A549 (cell line): ENCODE results near the gene SPATA31E1. TPM values are rescaled to one million over a fixed set of nuclear protein-coding genes. Genes with fewer than 3 reads are reported as not detected.
A peak's percentile ranks its signal among the peaks of the same experiment; 100 is the strongest.
"Not testable (repeated sequence)": the region's sequence is repeated elsewhere in the genome, so short reads cannot be mapped to it uniquely, and the experiment has no call there.

ENCODE experiments used
- ATAC-seq, 2 experiments: fragments of 200-7000 bp in 1 of 2; fragments of >200 bp in 1 of 2; cut with Nextera tagmentation in 1 of 2; cut with Tn5 transposase in 1 of 2; 3 replicates each; pipeline versions ENCODE4 v1.8.0 to v1.9.1; 2018 to 2020; ENCODE audit warnings: mild to moderate bottlenecking in 1 of 2, moderate library complexity in 1 of 2
- CTCF ChIA-PET: fragments of 300-600 bp; sonication (Branson Sonifier 250); formaldehyde crosslinking; extraction: SDS; loops from one replicate; lab custom pipeline; 2021; ENCODE audit warnings: antibody characterized with exemption, inconsistent platforms; lab: Yijun Ruan, JAX
- POLR2A ChIA-PET: fragments of 350-600 bp; formaldehyde crosslinking; extraction: SDS; loops from one replicate; lab custom pipeline; 2021; ENCODE audit warnings: antibody characterized with exemption, inconsistent platforms; lab: Yijun Ruan, JAX
- DNase-seq, 2 experiments: peaks; one replicate each; pipeline versions ENCODE4 v3.0.0 to v3.0.0-alpha.2; 2011 to 2016; ENCODE audit warnings: low read depth in 1 of 2, low spot score in 1 of 2
- FAIRE-seq: peaks from 2 replicates; lab custom pipeline; 2011; peaks lifted over from hg19 to GRCh38; lab: Jason Lieb, UNC
- H3K27ac ChIP-seq, 2 experiments: fragments of >200 bp; sonication (Bioruptor Twin); formaldehyde crosslinking; 3 replicates each; pipeline ENCODE4 v1.5.1; 2016 to 2017
- H3K4me1 ChIP-seq: fragments of >200 bp; sonication (Bioruptor Twin); formaldehyde crosslinking; 3 replicates; pipeline ENCODE4 v1.6.1; 2016
- H3K4me2 ChIP-seq: fragments of >200 bp; sonication (Bioruptor Twin); formaldehyde crosslinking; 3 replicates; pipeline ENCODE4 v1.6.1; 2016
- H3K4me3 ChIP-seq: fragments of >200 bp; sonication (Bioruptor Twin); formaldehyde crosslinking; 3 replicates; pipeline ENCODE4 v1.5.1; 2016
- H3K9me3 ChIP-seq: fragments of >200 bp; sonication (Bioruptor Twin); formaldehyde crosslinking; 3 replicates; pipeline ENCODE4 v1.6.1; 2016
- BHLHE40 ChIP-seq: IDR thresholded peaks from 2 replicates; pipeline ENCODE4 v1.6.1; 2012; ENCODE audit warnings: low read depth, low read length, inconsistent platforms
- CBX2 ChIP-seq: fragments of 200-600 bp; sonication (generic); IDR thresholded peaks from 2 replicates; pipeline ENCODE4 v1.6.1; 2016; ENCODE audit warnings: low read depth, mild to moderate bottlenecking, borderline replicate concordance
- CBX8 ChIP-seq: fragments of 200-600 bp; sonication (generic); IDR thresholded peaks from 2 replicates; pipeline ENCODE4 v1.6.1; 2016
- EHF ChIP-seq: fragments of 250-450 bp; sonication (Bioruptor Pico); IDR thresholded peaks from 2 replicates; pipeline ENCODE4 v1.5.0; 2020; ENCODE audit warnings: mild to moderate bottlenecking
- EHMT2 ChIP-seq: fragments of 200-600 bp; sonication (generic); IDR thresholded peaks from 2 replicates; pipeline ENCODE4 v1.6.1; 2016; ENCODE audit warnings: antibody characterized with exemption, low read depth, mild to moderate bottlenecking, moderate library complexity
- ESRRA ChIP-seq: fragments of 150-350 bp; IDR thresholded peaks from 2 replicates; pipeline ENCODE4 v1.6.1; 2014; ENCODE audit warnings: mild to moderate bottlenecking, low read length, borderline replicate concordance
- FOSL2 ChIP-seq, 2 experiments: fragments of 450-650 bp in 1 of 2; fragments of >200 bp in 1 of 2; sonication (Bioruptor Twin) in 1 of 2; formaldehyde crosslinking; IDR thresholded peaks; 2 replicates each; pipeline versions ENCODE4 v1.5.0 to v1.6.1; 2016 to 2020; ENCODE audit warnings: mild to moderate bottlenecking in 1 of 2, moderate library complexity in 1 of 2
- HOXB13 ChIP-seq: fragments of 250-450 bp; sonication (Bioruptor Pico); IDR thresholded peaks from 2 replicates; pipeline ENCODE4 v1.5.0; 2020; ENCODE audit warnings: low read depth, mild to moderate bottlenecking, moderate library complexity
- JUNB ChIP-seq: fragments of >200 bp; sonication (Bioruptor Twin); formaldehyde crosslinking; IDR thresholded peaks from 2 replicates; pipeline ENCODE4 v1.6.1; 2016
- MAFK ChIP-seq: fragments of 450-650 bp; IDR thresholded peaks from 2 replicates; pipeline ENCODE4 v1.6.1; 2014; ENCODE audit not compliant: partially characterized antibody
- MAX ChIP-seq: IDR thresholded peaks from 2 replicates; pipeline ENCODE4 v1.6.1; 2012
- MAZ ChIP-seq: fragments of 150-350 bp; IDR thresholded peaks from 2 replicates; pipeline ENCODE4 v1.6.1; 2014; ENCODE audit warnings: antibody characterized with exemption, low read depth, low read length, borderline replicate concordance
- NFE2L2 ChIP-seq: fragments of 150-350 bp; conservative IDR thresholded peaks from 2 replicates; pipeline ENCODE4 v1.6.1; 2014; ENCODE audit warnings: low read length
- PHF8 ChIP-seq: fragments of 200-600 bp; sonication (generic); IDR thresholded peaks from 2 replicates; pipeline ENCODE4 v1.6.1; 2016; ENCODE audit warnings: low read depth, mild to moderate bottlenecking, antibody characterized with exemption, moderate library complexity, borderline replicate concordance
- RAD21 ChIP-seq, 2 experiments: fragments of >200 bp in 1 of 2; sonication (Bioruptor Twin) in 1 of 2; formaldehyde crosslinking in 1 of 2; IDR thresholded peaks in 1 of 2; conservative IDR thresholded peaks in 1 of 2; 2 replicates in 1 of 2; 3 replicates in 1 of 2; pipeline ENCODE4 v1.6.1; 2012 to 2018; ENCODE audit warnings: inconsistent platforms in 1 of 2
- RARB ChIP-seq: fragments of 250-450 bp; sonication (Bioruptor Pico); IDR thresholded peaks from 2 replicates; pipeline ENCODE4 v1.8.0; 2021; ENCODE audit warnings: mild to moderate bottlenecking, moderate library complexity
- RFX5 ChIP-seq: fragments of 450-650 bp; IDR thresholded peaks from 2 replicates; pipeline ENCODE4 v1.7.1; 2014; ENCODE audit warnings: antibody characterized with exemption, mild to moderate bottlenecking, moderate library complexity
- SMC3 ChIP-seq: fragments of >200 bp; sonication (Bioruptor Twin); formaldehyde crosslinking; IDR thresholded peaks from 3 replicates; pipeline ENCODE4 v1.6.1; 2018; ENCODE audit warnings: inconsistent platforms
- ZNF302 ChIP-seq: fragments of 250-450 bp; sonication (Bioruptor Pico); IDR thresholded peaks from 2 replicates; pipeline ENCODE4 v1.9.0; 2021; ENCODE audit warnings: inconsistent platforms, mild to moderate bottlenecking, moderate library complexity
- WGBS: methylation state at CpG from one replicate; pipeline ENCODE4 v1.1.6; 2017; ENCODE audit errors: missing lambda C conversion rate; 5-methylcytosine and 5-hydroxymethylcytosine counted together
- polyA plus RNA-seq, 4 experiments: library from polyadenylated mRNA; depleted of rRNA in 3 of 4; stranded (reverse); fragments of >200 nt; fragmentation: RNase III in 1 of 4; extraction: RNeasy Plus Mini Kit Qiagen cat#74134 plus additional on column Dnase treatment in 1 of 4; gene quantifications; 2 replicates in 3 of 4; 3 replicates in 1 of 4; pipeline ENCODE4 v1.2.3, GENCODE V29; 2011 to 2017
- TF ChIP-seq, protein P1 (sequence below): fragments of 250-450 bp; sonication (Bioruptor Pico); IDR thresholded peaks from 2 replicates; pipeline ENCODE4 v1.5.0; 2021; ENCODE audit warnings: mild to moderate bottlenecking, moderate library complexity, borderline replicate concordance

Gene SPATA31E1
- polyA plus RNA-seq, 2 of the 4 experiments (the other 2 are of a cell fraction) = not detected

- ATAC-seq = no peak
Observed at GRCh38 chr9:87896891-87897290, 14.2 kb downstream of the SPATA31E1 start.

GRCh38 chr9:87898151-87898550, 15.5 kb downstream of the SPATA31E1 start:
- no peak for FAIRE-seq
- no peak overlapping the region for H3K4me3 ChIP-seq
- no peak for DNase-seq
- no peak for TF ChIP-seq ESRRA
- TF ChIP-seq FOSL2 (IDR thresholded peaks at IDR 0.05) = no peak
- peak; percentile 19; the same call in 1 of the 2 replicates for TF ChIP-seq FOSL2 (CRISPR knock-in tag; IDR thresholded peaks at IDR 0.05)
- TF ChIP-seq SMC3 = no peak
- H3K9me3 ChIP-seq = peaks cover 6% of the 10 kb centered on the region; the same call in 1 of the 3 replicates
- no peak for ATAC-seq
- ChIA-PET CTCF (no interaction called here), POLR2A (no interaction called here)
- H3K4me2 ChIP-seq = no peak overlapping the region
- no peak overlapping the region for H3K27ac ChIP-seq
- no peaks in the 10 kb centered on the region for H3K4me1 ChIP-seq

More at GRCh38 chr9:87896891-87897290, 14.2 kb downstream of the SPATA31E1 start:
- CTCF ChIA-PET = interaction anchor here (0.8 kb wide), 1 partner anchor 671 kb away, joined by 4 read pairs; no protein-coding TSS in a partner anchor
- no peak overlapping the region for H3K27ac ChIP-seq
- no peak overlapping the region for H3K4me3 ChIP-seq
- no peak overlapping the region for H3K4me2 ChIP-seq
- TF ChIP-seq FOSL2 (IDR thresholded peaks at IDR 0.05) (no peak), FOSL2 (CRISPR knock-in tag; IDR thresholded peaks at IDR 0.05) (no peak), EHMT2 (no peak), JUNB (no peak), RFX5 (no peak), HOXB13 (no peak), PHF8 (no peak), CBX2 (no peak), MAZ (no peak), MAX (no peak), ZNF302 (CRISPR knock-in tag) (no peak), RARB (CRISPR knock-in tag) (no peak), NFE2L2 (no peak)
- TF ChIP-seq, protein P1, sequence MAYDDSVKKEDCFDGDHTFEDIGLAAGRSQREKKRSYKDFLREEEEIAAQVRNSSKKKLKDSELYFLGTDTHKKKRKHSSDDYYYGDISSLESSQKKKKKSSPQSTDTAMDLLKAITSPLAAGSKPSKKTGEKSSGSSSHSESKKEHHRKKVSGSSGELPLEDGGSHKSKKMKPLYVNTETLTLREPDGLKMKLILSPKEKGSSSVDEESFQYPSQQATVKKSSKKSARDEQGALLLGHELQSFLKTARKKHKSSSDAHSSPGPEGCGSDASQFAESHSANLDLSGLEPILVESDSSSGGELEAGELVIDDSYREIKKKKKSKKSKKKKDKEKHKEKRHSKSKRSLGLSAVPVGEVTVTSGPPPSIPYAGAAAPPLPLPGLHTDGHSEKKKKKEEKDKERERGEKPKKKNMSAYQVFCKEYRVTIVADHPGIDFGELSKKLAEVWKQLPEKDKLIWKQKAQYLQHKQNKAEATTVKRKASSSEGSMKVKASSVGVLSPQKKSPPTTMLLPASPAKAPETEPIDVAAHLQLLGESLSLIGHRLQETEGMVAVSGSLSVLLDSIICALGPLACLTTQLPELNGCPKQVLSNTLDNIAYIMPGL (CRISPR knock-in tag) = no peak
- TF ChIP-seq, all 56 proteins: peak for 0
- no peak for FAIRE-seq
- no peak for DNase-seq
- Histone ChIP-seq H3K9me3 (no peaks in the 10 kb centered on the region; the same call in 2 of the 3 replicates), H3K4me1 (no peaks in the 10 kb centered on the region)
- POLR2A ChIA-PET = no interaction called here

DNA sequence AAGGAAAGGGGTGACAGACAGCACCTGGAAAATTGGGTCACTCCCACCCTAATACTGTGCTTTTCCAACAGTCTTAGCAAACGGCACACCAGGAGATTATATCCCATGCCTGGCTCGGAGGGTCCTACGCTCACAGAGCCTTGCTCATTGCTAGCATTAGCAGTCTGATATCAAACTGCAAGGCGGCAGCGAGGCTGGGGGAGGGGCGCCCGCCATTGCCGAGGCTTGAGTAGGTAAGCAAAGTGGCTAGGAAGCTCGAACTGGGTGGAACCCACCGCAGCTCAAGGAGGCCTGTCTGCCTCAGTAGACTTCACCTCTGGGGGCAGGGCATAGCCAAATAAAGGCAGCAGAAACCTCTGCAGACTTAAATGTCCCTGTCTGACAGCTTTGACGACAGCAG, 19.7 kb downstream of the SPATA31E1 start:
- DNase-seq, H3K9me3 ChIP-seq, FAIRE-seq, POLR2A ChIA-PET, H3K4me3 ChIP-seq, ATAC-seq, H3K4me2 ChIP-seq, H3K27ac ChIP-seq, H3K4me1 ChIP-seq: not testable (repeated sequence)
- 61% methylated on average over 11 of the region's 11 CpGs for WGBS
- CTCF ChIA-PET = interaction anchor here (1.3 kb wide), 1 partner anchor 48 kb away, joined by 3 read pairs; no protein-coding TSS in a partner anchor

DNA sequence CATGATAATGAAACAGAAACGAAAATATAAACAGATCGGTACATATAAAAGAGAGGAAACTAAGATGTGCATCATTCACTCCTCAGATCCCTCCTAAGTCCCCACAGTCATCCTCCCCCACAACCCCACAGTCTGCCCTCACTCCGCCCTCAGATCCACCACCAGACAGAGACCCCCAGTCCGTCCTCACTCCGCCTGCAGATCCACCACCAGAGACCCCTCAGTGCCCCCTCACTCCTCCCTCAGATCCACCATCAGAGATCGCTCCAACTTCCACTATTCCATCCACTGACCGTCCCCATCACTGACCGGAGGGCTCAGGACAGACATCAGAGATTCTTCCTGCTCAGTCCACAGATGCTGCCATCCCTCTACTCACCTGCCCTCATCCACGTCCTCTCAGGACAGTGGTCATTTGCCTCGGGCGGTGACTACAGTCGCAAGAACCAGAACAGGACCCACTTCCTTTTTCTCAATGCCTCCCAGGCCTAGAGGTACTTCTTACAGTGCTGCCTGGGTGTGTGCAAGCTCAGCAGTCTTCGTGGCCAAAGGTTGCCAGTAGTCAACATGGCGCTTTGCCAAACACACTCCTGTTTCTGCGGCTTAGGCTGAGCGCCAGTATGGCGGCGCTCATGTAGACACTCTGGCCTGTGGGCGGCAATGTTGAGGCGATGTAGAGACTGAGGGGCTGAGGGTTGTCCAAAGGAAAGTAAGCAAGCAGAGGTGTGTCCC, 26.8 kb downstream of the SPATA31E1 start:
- no peak overlapping the region for H3K4me3 ChIP-seq
- FAIRE-seq = no peak
- H3K4me1 ChIP-seq = peaks cover 8% of the 10 kb centered on the region; the same call in 2 of the 3 replicates
- ATAC-seq = peak; percentile 99 to 100
- ChIA-PET CTCF (interaction anchor here (0.7 kb wide), 1 partner anchor 43 kb away, joined by 3 read pairs; no protein-coding TSS in a partner anchor), POLR2A (no interaction called here)
- H3K9me3 ChIP-seq = no peaks in the 10 kb centered on the region
- WGBS = 53% methylated on average over 19 of the region's 20 CpGs
- H3K4me2 ChIP-seq = peak overlapping the region; percentile 51
- H3K27ac ChIP-seq = peak overlapping the region in 1 of 2 experiments; percentile 48; a peak in 3 of 6 replicates
- TF ChIP-seq RARB (CRISPR knock-in tag) (no peak), CBX8 (no peak), RAD21 (conservative IDR thresholded peaks at IDR 0.05 in 1 of 2, IDR thresholded peaks at IDR 0.05 in 1 of 2) (peak; percentile 37 to 46; a peak in 3 of 5 replicates), EHF (CRISPR knock-in tag) (no peak), MAFK (peak; percentile 96), BHLHE40 (no peak), SMC3 (peak; percentile 45)
- peak; percentile 29 to 87 for DNase-seq
